Stimulated activated CD4-positive, alpha-beta T cell treated with anti-CD3 and anti-CD28 coated beads, Interleukin-4, amount 100 ng/mL, for 4 hours (primary cell): Measurements from ENCODE around the gene TAS1R1.
A peak's percentile ranks its signal among the peaks of the same experiment; 100 is the strongest.

Experiments
- DNase-seq, 2 experiments: peaks; one replicate each; pipeline ENCODE4 v3.0.0-alpha.2; 2020

Gene TAS1R1

GRCh38 chr1:6614019-6614928 lies 59.2 kb downstream of the TAS1R1 start:
- DNase-seq, result peak; percentile 63 to 68

- DNase-seq, result peak in 1 of 2 experiments; percentile 37
Measured at GRCh38 chr1:6614929-6615785, 60.0 kb downstream of the TAS1R1 start.

GRCh38 chr1:6619045-6619444 lies 63.9 kb downstream of the TAS1R1 start:
- no peak for DNase-seq

- DNase-seq, result no peak
Measured at GRCh38 chr1:6621429-6622391, 66.6 kb downstream of the TAS1R1 start.

GRCh38 chr1:6622396-6623152 lies 67.5 kb downstream of the TAS1R1 start:
- DNase-seq, result no peak

- no peak for DNase-seq
Measured at GRCh38 chr1:6623269-6623965, 68.3 kb downstream of the TAS1R1 start.

GRCh38 chr1:6624710-6625583 lies 69.8 kb downstream of the TAS1R1 start, which contains the start of gene THAP3:
Gene THAP3 (plus strand): TSS chr1:6624868. CDS start chr1:6625219, 351 bp downstream.
- peak; percentile 82 to 92 for DNase-seq

GRCh38 chr1:6625584-6626149 lies 70.6 kb downstream of the TAS1R1 start:
- DNase-seq, result no peak

- DNase-seq, result no peak
Measured at GRCh38 chr1:6627031-6627430, 71.9 kb downstream of the TAS1R1 start.

GRCh38 chr1:6627841-6628545 lies 72.9 kb downstream of the TAS1R1 start:
- DNase-seq, result no peak

GRCh38 chr1:6628971-6629479 lies 73.9 kb downstream of the TAS1R1 start:
- DNase-seq, result no peak
